GM21576 (cell line): ENCODE measurements around the gene SPDYE2.
"Not testable (repeated sequence)": the region's sequence is repeated elsewhere in the genome, so short reads cannot be mapped to it uniquely, and the experiment has no call there.

Experiments
- ATAC-seq: cut with Tn5 transposase; IDR thresholded peaks from one replicate; pipeline ENCODE4 v1.9.1; 2021; ENCODE audit warnings: mild to moderate bottlenecking, moderate library complexity; ENCODE audit not compliant: unreplicated experiment

Gene SPDYE2

GRCh38 chr7:102599699-102600098 is 48.7 kb downstream of the SPDYE2 start:
- not testable (repeated sequence) for ATAC-seq

GRCh38 chr7:102602317-102602716 is 51.3 kb downstream of the SPDYE2 start:
- ATAC-seq: not testable (repeated sequence)

DNA sequence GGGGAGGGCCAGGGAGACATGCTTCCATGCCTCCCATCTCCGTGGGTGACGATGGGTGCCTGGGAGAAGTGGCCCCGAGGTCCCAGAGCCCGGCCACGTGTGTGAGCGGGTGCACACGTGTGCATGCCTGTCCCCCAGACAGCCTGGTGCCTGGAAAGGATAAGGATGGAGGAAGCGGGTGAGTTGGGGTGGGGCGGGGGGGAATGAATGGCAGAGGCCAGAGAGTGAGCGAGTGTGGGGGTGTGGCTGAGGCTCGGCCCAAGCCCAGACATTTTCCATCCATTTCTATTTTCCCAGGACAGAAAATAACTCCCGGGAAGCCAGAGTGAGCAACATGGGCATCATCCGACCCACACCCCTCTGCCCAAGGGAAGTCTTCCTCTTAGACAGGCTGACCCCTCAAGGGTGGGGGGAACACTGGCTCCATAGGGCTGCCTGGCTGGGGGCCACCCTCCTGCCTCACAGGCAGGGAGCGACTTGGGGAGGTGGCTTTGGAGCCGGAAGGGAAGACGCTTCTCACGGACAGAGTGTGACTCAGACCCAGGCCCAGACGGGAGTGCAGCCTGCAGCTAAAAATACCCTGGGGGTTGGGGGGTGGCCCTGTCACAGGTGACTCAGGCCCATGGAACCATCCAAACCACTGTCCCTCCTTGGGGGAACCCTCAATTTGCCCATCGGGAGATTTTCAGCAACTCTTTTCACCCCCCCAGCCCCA is 53.6 kb downstream of the SPDYE2 start:
- not testable (repeated sequence) for ATAC-seq

GRCh38 chr7:102606848-102607247 is 55.8 kb downstream of the SPDYE2 start:
- ATAC-seq: not testable (repeated sequence)

GRCh38 chr7:102609734-102610133 is 58.7 kb downstream of the SPDYE2 start:
- ATAC-seq: not testable (repeated sequence)

GRCh38 chr7:102610441-102610840 is 59.4 kb downstream of the SPDYE2 start:
- ATAC-seq: not testable (repeated sequence)

- peak; percentile 34 for ATAC-seq
Measured at GRCh38 chr7:102611013-102611674, 60.1 kb downstream of the SPDYE2 start.

DNA sequence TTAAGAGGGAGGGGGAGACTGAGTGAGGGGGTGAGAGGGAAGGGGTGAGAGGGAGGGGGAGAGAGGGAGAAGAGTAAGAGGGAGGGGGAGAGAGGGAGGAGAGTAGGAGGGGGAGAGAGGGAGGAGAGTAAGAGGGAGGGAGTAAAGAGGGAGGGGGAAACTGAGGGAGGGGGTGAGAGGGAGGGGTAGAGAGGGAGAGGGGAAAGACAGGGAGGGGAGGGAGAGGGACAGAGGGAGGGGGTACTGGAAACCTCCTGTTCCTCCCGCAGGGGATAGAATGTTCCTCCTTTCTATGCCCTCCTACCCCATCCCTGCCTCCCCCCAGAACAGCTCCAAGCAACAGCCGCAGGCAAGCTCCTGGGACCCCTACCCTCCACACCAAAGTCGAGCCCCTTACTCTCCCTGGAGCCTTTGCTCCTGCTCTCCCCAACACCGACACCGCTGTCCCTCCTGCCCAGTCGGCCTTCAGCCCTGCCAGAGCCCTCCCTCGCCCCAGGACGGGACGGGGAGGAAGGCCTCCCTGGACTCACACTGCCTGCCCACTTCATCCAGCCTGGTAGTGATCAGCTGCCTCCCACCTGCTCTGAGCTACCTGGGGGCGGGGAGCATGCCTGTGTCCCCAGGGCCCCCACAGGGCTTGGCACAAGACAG is 60.8 kb downstream of the SPDYE2 start:
- ATAC-seq: not testable (repeated sequence)
